Measurements from ENCODE around the gene TUBA4A.

DNA sequence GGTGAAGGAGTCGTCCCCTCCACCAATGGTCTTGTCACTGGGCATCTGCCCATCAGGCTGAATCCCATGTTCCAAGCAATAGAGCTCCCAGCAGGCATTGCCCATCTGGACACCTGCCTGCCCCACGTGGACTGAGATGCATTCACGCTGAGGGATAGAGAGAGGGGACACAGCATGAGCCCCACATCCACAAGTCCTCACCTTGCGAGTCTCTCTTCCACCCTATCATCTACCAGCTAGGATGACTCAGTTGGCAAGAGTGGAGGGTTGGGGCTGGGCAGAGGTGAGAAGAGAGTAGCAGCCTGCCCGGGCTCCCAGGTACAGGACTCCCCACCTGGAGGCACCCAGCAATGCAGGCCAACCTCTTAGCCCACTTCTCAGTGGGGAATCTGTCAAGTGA is 1.6 kb downstream of the TUBA4A start:
- TF ChIP-seq, protein P1, sequence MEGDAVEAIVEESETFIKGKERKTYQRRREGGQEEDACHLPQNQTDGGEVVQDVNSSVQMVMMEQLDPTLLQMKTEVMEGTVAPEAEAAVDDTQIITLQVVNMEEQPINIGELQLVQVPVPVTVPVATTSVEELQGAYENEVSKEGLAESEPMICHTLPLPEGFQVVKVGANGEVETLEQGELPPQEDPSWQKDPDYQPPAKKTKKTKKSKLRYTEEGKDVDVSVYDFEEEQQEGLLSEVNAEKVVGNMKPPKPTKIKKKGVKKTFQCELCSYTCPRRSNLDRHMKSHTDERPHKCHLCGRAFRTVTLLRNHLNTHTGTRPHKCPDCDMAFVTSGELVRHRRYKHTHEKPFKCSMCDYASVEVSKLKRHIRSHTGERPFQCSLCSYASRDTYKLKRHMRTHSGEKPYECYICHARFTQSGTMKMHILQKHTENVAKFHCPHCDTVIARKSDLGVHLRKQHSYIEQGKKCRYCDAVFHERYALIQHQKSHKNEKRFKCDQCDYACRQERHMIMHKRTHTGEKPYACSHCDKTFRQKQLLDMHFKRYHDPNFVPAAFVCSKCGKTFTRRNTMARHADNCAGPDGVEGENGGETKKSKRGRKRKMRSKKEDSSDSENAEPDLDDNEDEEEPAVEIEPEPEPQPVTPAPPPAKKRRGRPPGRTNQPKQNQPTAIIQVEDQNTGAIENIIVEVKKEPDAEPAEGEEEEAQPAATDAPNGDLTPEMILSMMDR (IDR thresholded peaks at IDR 0.05), result no peak
- TF ChIP-seq POLR2A (IDR thresholded peaks at IDR 0.05), result no peak

Measured in testis (tissue), 2 donors.